GM19099 (cell line): Measurements from ENCODE around the gene DIP2A.
A peak's percentile ranks its signal among the peaks of the same experiment; 100 is the strongest.

Experiments
- POLR2A ChIP-seq: IDR thresholded peaks from 3 replicates; pipeline ENCODE4 v1.6.1; 2011; ENCODE audit warnings: low read depth; ENCODE audit not compliant: insufficient read length; ENCODE audit errors: extremely low read depth

DIP2A gene, protein sequence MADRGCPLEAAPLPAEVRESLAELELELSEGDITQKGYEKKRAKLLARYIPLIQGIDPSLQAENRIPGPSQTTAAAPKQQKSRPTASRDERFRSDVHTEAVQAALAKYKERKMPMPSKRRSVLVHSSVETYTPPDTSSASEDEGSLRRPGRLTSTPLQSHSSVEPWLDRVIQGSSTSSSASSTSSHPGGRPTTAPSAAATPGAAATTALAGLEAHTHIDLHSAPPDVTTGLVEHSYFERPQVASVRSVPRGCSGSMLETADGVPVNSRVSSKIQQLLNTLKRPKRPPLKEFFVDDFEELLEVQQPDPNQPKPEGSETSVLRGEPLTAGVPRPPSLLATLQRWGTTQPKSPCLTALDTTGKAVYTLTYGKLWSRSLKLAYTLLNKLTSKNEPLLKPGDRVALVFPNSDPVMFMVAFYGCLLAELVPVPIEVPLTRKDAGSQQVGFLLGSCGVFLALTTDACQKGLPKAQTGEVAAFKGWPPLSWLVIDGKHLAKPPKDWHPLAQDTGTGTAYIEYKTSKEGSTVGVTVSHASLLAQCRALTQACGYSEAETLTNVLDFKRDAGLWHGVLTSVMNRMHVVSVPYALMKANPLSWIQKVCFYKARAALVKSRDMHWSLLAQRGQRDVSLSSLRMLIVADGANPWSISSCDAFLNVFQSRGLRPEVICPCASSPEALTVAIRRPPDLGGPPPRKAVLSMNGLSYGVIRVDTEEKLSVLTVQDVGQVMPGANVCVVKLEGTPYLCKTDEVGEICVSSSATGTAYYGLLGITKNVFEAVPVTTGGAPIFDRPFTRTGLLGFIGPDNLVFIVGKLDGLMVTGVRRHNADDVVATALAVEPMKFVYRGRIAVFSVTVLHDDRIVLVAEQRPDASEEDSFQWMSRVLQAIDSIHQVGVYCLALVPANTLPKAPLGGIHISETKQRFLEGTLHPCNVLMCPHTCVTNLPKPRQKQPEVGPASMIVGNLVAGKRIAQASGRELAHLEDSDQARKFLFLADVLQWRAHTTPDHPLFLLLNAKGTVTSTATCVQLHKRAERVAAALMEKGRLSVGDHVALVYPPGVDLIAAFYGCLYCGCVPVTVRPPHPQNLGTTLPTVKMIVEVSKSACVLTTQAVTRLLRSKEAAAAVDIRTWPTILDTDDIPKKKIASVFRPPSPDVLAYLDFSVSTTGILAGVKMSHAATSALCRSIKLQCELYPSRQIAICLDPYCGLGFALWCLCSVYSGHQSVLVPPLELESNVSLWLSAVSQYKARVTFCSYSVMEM (N-terminal part only)

DNA sequence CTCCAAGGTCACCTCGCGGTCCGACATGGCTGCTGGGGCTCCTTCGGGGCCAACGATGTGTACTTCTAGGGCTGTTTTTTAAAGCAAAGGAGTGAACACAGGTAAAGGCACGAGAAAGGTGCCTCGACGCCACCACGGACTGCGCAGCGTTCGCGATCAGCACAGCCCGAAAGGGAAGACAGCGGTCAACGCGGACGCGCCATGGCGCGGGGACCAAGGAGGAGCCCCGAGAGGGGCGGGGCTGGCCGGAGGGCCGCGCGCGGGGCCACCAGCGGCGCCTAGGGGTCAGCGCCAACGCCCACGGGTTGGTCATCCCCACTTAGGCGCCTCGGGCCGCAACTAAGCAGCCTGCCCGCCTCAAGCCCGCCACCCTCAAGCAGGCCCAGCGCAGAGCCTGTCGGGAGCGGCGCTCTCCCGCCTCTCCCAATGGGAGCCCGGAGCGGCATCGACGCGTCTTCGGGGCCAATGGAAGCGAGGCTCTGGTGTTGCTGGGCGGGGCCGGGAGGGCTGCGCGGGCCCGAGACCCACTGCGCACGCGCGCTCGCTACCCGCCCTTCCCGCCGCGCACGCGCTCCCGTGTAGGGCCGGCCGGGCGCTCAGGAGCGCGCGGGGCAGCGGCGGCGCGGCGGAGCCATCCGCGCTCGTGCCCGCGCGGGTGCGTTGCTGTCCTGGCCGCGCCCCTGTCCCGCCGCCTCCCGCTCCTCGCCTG is at the start of gene DIP2A:
DIP2A (plus strand) TSS at position 577 of the 709 bp plus-strand sequence. CDS start 241 bp downstream, outside the sequence.
- peak; percentile 87 for TF ChIP-seq POLR2A

DNA sequence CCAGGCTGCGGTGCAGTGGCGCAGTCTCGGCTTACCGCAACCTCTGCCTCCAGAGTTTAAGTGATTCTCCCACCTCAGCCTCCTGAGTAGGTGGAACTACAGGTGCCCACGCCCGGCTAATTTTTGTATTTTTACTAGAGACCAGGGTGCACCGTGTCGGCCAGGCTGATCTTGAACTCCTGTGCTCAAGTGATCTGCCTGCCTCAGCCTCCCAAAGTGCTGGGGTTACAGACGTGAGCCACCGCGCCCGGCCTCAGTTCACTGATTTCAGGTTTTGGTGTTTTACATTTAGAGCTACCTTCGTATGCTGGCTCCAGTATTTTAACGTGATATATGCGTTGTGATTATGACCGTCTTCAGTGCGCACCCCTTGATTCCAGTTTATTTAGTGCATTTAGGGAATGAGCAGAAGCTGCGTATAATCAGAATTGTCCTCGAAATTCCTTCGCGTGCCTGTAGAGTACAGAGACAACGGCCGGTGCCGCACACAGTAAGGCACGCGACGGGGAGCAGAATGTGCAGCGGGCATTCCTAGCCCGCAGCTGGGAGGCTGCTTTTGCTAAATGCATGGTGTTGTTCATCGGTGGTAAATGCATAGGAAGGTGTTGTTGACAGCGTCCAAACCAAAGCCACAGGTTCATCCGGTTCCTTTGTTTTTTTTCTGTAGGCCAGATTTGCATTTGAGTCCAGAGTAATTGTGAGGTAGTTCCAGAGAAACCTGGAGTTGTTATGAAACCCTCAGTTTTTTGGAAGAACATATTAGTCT is 48.9 kb upstream of the DIP2A start:
- TF ChIP-seq POLR2A = no peak

DNA sequence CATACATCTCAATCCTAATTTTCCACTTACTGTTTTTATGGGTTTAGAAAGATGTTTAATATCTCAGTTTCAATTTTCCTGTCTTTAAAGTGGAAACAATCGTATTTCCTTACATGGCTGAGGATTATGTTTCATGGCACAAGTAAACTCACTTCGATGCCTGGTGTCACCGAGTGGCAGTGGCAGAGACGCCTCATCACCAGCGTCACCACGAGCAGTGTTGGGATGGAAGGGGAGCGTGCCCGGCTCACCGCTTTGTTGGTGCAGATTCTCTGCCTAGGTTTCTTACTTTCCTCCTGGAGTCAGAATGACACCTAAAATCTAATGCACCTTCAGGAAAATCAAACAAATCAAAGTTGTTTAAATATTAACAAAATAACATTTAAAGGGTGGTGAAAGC is 48.2 kb upstream of the DIP2A start:
- no peak for TF ChIP-seq POLR2A

DNA sequence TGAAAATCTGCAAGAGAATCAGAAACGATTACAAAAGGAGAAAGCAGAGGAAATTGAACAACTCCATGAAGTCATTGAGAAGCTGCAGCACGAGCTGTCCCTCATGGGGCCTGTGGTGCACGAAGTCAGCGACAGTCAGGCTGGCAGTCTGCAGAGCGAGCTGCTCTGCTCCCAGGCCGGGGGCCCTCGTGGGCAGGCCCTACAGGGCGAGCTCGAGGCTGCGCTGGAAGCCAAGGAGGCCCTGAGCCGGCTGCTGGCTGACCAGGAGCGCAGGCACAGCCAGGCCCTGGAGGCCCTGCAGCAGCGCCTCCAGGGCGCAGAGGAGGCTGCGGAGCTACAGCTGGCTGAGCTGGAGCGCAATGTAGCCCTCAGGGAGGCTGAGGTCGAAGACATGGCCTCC is 47.5 kb upstream of the DIP2A start:
- no peak for TF ChIP-seq POLR2A

DNA sequence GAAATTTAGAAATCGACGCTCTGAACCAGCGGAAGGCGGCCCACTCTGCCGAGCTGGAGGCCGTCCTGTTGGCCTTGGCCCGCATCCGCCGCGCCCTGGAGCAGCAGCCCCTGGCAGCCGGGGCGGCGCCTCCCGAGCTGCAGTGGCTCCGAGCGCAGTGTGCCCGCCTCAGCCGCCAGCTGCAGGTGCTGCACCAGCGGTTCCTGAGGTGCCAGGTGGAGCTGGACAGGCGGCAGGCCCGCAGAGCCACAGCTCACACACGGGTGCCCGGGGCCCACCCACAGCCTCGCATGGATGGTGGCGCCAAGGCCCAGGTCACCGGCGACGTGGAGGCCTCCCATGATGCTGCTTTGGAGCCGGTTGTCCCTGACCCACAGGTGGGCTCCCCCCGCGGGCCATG is 47.0 kb upstream of the DIP2A start:
- TF ChIP-seq POLR2A = no peak

DNA sequence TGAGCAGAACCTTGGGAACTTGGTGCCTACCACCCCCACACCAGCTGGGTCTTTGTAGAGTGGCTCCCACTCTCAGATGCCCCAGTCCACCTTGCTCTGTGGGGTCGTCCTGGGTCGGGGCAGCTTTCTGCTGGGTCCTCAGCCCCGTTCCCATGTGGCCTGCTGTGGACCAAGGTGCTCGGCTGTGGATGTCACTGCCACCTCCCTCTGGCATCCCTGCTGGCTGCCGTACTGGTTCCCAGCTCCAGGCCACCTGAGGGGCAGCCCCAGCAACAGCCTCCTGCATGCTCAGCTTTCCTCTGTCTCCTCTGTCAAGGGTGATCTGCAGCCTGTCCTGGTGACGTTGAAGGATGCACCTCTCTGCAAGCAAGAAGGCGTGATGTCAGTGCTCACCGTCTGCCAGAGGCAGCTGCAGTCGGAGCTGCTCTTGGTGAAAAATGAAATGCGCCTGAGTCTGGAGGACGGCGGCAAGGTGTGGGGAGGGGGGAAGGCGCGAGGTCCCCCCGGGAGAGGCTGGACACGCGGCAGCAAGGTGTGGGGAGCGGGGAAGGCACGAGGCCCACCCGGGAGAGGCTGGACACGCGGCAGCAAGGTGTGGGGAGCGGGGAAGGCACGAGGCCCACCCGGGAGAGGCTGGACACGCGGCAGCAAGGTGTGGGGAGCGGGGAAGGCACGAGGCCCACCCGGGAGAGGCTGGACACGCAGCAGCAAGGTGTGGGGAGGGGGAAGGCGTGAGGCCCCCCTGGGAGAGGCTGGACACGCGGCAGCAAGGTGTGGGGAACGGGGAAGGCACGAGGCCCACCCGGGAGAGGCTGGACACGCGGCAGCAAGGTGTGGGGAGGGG is 45.9 kb upstream of the DIP2A start:
- TF ChIP-seq POLR2A = no peak

DNA sequence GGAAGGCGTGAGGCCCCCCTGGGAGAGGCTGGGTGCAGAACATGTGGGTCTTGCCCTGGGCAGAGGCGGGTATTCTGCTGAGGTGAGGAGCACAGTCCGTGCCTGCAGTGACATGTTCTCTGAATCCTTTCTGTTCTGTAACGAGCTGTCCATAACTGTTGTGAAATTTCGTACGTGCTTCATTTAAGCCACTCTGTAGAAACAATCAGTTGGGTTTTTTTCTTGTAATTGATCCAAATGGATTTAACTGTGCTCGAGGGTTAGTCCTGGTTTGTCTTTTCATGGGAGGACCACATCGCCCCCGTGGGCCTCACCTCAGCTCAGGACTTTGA is 45.4 kb upstream of the DIP2A start:
- no peak for TF ChIP-seq POLR2A

DNA sequence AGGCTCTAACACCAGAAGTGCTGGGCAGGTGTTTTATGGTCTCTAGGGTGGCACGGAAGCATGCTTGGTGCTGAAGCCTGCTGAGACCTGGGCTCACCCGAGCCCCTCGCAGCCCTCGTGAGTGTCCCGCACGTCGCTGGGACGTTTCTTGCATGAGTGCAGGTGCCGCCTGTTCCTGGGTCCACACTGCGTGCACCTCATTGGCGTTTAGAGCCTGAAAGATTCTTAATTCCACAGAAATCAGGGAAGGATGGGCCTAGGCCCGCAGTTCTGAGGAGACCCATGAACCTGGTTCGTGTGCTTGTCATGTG is 43.8 kb upstream of the DIP2A start:
- TF ChIP-seq POLR2A = no peak

DNA sequence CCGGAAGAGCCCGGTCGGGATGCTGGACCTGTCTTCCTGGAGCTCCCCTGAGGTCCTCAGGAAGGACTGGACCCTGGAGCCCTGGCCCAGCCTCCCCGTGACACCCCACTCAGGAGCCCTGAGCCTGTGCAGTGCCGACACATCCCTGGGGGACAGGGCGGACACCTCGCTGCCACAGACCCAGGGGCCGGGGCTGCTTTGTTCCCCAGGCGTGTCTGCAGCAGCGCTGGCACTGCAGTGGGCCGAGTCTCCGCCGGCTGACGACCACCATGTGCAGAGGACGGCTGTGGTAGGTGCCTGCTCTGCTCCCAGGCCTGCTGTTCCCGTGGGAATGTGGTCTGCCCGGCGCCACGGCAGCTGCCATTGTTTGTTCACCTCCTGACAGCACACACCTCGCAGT is 42.1 kb upstream of the DIP2A start:
- no peak for TF ChIP-seq POLR2A

DNA sequence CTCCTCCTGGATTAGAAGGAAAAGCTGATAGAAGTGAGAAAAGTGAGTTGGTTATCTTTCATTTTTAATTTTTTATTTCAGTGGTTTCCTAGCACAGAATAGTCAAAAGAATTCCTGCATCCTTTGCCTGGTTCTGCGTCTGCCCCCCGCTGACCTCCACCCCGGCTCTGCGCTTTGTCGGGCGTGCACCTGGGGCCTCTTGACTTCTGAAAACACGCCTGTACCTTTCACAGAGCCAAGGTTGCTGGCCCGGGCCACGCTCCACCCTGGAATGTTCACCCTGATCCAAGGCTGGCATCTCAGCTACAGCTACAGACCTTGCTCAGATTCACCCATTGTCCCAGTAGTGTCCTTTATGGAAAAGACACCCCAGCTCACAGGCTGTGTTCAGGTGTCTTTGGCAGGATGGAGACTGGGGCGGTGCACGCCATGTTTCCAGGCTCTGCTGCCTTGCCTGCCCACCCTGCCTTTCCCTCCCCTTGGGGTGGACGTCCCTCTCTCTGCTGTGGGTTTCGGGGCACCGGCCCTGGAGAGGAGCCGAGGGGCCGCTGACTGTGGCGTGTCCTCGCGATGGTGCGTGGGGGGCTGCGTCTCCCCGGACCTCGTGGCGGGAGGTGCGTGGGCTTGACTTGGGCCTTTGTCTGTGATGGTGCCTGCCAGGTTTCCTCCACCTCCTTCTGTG is 40.3 kb upstream of the DIP2A start:
- TF ChIP-seq POLR2A = no peak

DNA sequence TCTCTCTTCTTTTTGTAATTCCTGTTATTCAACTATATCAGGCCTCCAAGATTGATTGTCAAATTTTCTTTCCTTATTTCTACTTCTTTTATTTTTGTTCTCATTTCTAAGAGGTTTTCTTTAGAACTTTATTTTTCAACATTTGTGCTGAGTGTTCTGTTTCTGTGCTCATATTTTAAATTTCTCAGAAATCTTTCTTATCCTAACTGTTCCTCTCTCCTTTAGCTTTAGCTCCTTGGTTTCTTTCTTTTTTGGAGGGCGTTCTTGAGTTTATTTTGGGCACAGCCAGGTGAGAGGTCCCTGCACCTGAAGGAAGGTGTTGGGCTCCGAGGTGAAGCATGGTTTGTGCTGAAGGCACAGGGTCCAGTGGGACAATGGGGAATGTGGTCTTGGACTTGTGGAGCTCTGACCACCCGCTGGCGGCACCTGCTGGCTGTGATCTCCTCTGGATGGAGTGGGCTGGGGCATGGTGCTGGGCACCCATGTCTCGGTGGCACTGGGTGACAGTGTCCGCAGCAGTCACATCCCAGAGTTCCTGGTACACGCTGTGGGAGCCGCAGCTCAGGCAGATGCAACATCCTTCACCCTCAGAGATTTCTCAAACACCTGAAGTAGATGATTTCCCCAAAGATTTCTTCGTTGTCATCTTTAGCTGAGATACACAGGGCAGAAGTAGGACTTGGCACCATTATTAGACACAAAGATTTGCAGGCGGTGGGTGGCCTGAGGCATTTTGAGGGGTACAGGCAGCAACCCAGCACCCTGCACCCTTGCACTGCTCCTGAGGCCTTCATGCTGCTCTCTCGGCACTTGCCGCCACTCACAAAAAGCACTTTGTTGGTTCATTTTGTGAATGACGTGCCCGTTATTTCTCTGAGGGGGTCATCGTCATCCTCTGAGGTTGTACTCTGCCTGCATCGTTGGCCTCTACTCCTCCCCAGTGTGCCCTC is 38.2 kb upstream of the DIP2A start:
- TF ChIP-seq POLR2A = no peak
